Testis (tissue), 3 donors: ENCODE results near the gene HSPB7. TPM values are rescaled to one million over a fixed set of nuclear protein-coding genes. Genes with fewer than 3 reads are reported as not detected.
"Not testable (repeated sequence)": the region's sequence is repeated elsewhere in the genome, so short reads cannot be mapped to it uniquely, and the experiment has no call there.

Experiments
- DNase-seq: peaks from one replicate; pipeline ENCODE4 v3.0.0-alpha.2; 2019
- H3K27ac ChIP-seq, 2 donors: fragments of 200-600 bp; sonication (generic); one replicate each; pipeline ENCODE4 v1.5.1; 2019
- H3K27me3 ChIP-seq: fragments of 200-600 bp; sonication (generic); one replicate; pipeline ENCODE4 v1.5.1; 2019
- H3K36me3 ChIP-seq: fragments of 200-600 bp; sonication (generic); one replicate; pipeline ENCODE4 v1.5.1; 2017; ENCODE audit warnings: low read depth; ENCODE audit errors: missing control alignments
- H3K4me1 ChIP-seq: fragments of 200-600 bp; sonication (generic); one replicate; pipeline ENCODE4 v1.5.1; 2019
- H3K4me3 ChIP-seq, 2 donors: fragments of 200-600 bp; sonication (generic); one replicate each; pipeline ENCODE4 v1.5.1; 2017 to 2019
- H3K9me3 ChIP-seq: fragments of 200-600 bp; sonication (generic); one replicate; pipeline ENCODE4 v1.5.1; 2017
- POLR2A ChIP-seq: fragments of 450-650 bp; IDR thresholded peaks from one replicate; pipeline ENCODE4 v1.6.1; 2017; ENCODE audit warnings: antibody characterized with exemption, mild to moderate bottlenecking, moderate library complexity
- WGBS, 2 donors: methylation state at CpG; one replicate each; pipeline ENCODE4 v1.1.5; 2018; 5-methylcytosine and 5-hydroxymethylcytosine counted together
- intact Hi-C: fragments of 100-400 bp; cut with DNase I; formaldehyde crosslinking; loops from one replicate; pipeline ENCODE4 v1.15.1; 2023; ENCODE audit warnings: low total_unique reads
- polyA plus RNA-seq: library from polyadenylated mRNA; stranded (reverse); fragments of 350-450 nt; fragmentation: Illumina TruSeq; extraction: RNeasy Lipid Tissue Mini Kit (QIAGEN cat#74804); gene quantifications from one replicate; pipeline ENCODE4 v1.2.3, GENCODE V29; 2014; ENCODE audit warnings: low read depth, low replicate concordance; ENCODE audit not compliant: insufficient read depth
- total RNA-seq, 2 donors: library from RNA; depleted of rRNA; stranded (reverse); fragments of >200 nt; gene quantifications; one replicate each; pipeline ENCODE4 v1.2.3, GENCODE V29; 2016
- TF ChIP-seq, protein P1 (sequence below), 3 experiments: fragments of 450-650 bp in 2 of 3; fragments of 200-600 bp in 1 of 3; sonication (generic) in 1 of 3; IDR thresholded peaks; one replicate each; pipeline ENCODE4 v1.5.1; 2016 to 2019; ENCODE audit warnings: antibody characterized with exemption in 3 of 3, mild to moderate bottlenecking in 2 of 3, moderate library complexity in 1 of 3

Gene HSPB7
- total and polyA plus RNA-seq, 3 donors from 2014 or later = 9.0 to 31.2 (median 11.7) TPM

DNA sequence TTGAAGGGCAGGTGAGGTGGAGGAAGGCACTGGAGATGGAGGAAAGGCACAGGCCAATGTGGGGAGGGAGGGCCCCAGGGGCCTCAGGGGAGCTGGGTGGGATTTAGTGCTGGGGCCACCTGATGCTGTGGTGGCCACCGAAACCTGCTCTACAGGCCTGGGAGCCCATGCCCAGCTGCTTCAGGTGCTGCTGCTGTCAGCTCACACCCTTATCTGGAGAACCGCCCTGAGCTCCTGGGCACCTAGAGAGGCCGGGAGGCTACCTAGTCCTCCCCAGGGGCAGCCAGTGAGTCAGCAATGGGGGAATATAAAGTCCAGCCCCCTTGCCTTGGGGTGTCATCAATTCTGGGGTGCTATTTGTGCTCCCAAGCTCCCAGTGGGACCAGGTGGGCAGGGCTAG lies 43.4 kb upstream of the HSPB7 start:
- H3K27ac ChIP-seq = no peak overlapping the region
- H3K4me1 ChIP-seq = peaks cover 6% of the 10 kb centered on the region
- no peaks in the 10 kb centered on the region for H3K27me3 ChIP-seq
- no peaks in the 10 kb centered on the region for H3K9me3 ChIP-seq
- no peak for DNase-seq
- H3K4me3 ChIP-seq = no peak overlapping the region
- intact Hi-C loops = no loop called here
- TF ChIP-seq, protein P1, sequence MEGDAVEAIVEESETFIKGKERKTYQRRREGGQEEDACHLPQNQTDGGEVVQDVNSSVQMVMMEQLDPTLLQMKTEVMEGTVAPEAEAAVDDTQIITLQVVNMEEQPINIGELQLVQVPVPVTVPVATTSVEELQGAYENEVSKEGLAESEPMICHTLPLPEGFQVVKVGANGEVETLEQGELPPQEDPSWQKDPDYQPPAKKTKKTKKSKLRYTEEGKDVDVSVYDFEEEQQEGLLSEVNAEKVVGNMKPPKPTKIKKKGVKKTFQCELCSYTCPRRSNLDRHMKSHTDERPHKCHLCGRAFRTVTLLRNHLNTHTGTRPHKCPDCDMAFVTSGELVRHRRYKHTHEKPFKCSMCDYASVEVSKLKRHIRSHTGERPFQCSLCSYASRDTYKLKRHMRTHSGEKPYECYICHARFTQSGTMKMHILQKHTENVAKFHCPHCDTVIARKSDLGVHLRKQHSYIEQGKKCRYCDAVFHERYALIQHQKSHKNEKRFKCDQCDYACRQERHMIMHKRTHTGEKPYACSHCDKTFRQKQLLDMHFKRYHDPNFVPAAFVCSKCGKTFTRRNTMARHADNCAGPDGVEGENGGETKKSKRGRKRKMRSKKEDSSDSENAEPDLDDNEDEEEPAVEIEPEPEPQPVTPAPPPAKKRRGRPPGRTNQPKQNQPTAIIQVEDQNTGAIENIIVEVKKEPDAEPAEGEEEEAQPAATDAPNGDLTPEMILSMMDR (IDR thresholded peaks at IDR 0.05) = no peak
- no peak for TF ChIP-seq POLR2A
- WGBS, 2 donors = 92 to 95% methylated on average over 2 to 3 of the region's 3 CpGs
- H3K36me3 ChIP-seq = no peaks in the 10 kb centered on the region

DNA sequence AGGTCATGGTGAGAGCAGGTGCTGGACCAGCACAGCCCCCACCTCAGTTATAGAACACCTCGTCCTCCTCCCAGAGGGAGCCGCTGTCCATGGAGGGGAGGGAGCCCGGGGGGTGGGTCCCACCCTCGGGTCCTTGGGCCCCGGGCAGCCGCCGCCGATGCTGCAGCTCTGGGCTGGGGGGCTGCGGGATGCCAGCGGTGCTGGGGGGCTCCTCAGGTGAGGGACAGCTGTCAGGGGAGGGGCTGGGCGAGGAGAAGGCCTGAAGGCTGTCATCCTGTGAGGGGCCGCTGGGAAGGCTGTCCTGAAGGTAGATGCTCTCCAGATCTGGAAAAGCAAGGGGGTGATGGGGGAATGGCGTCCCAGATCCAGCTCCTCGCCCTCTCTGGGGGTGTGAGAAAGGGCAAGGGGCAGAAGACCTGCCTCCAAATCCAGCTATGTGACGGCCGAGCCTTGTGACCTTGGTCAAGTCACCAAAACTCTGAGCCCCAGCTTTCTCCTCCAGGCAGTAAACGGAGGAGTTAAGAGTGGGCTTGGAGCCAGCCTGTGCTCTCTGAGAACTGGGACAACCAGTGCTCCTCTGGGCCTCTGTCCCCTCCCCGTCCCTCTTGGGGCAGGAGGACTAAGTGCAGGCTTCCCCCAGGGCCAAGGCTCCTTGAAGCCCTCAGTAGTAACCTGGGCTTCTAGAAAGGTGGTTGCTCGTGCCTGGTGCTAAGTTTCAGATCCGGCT lies 40.7 kb upstream of the HSPB7 start:
- H3K4me3 ChIP-seq, H3K36me3 ChIP-seq, H3K27ac ChIP-seq, intact Hi-C loops, H3K9me3 ChIP-seq, H3K27me3 ChIP-seq, DNase-seq, H3K4me1 ChIP-seq: not testable (repeated sequence)
- WGBS, 2 donors = 61 to 74% methylated on average over 6 to 16 of the region's 20 CpGs

DNA sequence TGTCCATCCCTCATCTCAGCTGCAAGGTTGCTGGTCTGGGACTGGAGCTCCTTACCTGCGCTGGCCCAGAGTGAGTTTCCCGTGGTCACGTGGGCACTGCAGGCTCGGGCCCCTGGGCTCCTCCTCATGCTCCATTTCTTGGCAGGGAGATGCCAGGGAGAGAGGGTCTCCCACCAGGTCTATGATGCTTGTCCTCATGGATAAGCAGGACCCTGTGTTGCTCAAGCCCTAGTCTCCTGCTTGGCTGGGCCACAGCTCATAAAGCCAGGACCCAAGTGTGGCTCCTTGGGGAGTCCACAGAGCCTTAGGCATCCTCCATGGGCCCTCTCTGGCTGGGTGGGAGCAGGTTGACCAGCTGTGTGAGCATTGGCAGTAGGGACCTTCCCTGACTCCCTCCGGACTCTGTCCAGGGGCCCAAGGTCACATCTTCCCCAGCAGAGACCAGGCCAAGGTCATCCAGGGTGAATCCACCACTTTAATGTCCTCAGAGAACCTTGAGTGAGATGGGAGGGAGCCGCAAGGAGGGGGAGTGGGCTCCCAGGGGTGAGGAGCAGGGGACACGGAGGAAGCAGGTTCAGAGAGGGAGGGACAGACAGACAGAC lies 39.6 kb upstream of the HSPB7 start:
- not testable (repeated sequence) for H3K27me3 ChIP-seq, H3K4me1 ChIP-seq, H3K4me3 ChIP-seq, H3K9me3 ChIP-seq, H3K36me3 ChIP-seq, DNase-seq, H3K27ac ChIP-seq
- WGBS, 2 donors = 62 to 78% methylated on average over 6 to 7 of the region's 7 CpGs
- intact Hi-C loops = loop anchor here (1.0 kb wide), 1 partner anchor 24 kb away; no protein-coding TSS in a partner anchor

DNA sequence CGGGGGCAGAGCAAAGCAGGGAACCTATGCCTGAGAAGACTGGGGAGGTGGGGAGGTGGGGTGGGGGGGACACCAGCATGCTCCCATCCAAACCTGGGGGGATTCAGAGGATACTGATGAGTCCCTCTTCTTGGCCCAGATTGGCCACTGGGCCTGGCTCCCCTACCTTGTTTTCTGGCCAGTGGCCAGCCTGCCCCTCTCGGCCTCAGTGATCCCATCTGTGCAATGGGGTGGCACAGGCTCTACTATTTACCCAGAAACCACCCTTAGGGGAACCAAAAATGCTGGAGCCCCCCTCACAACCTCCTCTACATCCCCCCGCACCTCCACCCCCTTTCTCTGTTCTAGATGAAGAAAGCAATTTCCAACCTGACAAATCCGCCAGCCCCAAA lies 38.7 kb upstream of the HSPB7 start:
- H3K4me1 ChIP-seq, DNase-seq, H3K27ac ChIP-seq, intact Hi-C loops, H3K36me3 ChIP-seq, H3K27me3 ChIP-seq, H3K9me3 ChIP-seq, H3K4me3 ChIP-seq: not testable (repeated sequence)
- WGBS, 2 donors = 61 to 68% methylated on average over 3 of the region's 4 CpGs

DNA sequence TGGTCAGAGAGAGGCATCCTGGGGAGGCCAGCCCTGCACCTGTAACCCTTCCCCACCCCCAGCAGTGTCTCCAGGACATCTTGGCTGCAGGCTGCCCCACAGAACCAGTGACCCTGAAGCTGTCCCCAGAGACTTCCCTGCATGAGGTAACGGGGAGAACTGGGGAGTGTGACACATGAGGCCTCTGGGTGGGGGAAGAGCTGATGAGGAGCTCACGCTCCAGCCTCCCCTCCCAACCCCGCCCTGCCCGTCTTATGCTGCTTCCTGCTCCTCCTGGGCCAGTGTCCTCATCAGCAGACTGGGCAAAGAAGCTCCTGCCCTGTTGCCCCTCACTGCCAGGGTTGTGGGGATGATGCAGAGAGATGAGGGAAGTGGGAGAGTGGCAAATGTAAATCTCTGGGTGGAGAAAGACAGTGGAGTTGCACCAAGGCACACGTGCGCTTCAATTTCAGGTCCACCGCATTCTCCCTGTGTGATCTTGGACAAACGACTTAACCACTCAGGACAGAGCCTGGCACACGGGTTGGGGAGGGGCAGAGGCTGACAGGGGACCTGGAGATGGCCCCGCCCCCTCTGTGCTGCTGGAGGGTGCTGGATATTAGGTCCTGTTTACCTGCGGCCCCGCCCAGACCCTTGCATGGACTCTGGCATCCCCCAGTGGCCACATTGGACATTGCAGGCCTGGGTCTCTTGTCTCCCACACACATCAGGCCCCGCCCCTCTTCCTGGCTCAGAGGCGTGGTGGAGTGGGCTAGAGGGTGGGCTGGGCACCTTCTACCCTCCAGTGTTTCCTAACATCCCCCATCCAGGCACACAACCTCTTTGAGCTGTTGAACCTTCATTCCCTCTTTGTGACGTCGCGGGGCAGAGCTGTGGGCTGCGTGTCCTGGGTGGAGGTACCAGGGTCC lies 38.0 kb upstream of the HSPB7 start:
- Histone ChIP-seq H3K27ac (no peak overlapping the region), H3K27me3 (no peaks in the 10 kb centered on the region), H3K36me3 (no peaks in the 10 kb centered on the region), H3K9me3 (no peaks in the 10 kb centered on the region), H3K4me1 (peaks cover 6% of the 10 kb centered on the region), H3K4me3 (no peak overlapping the region)
- TF ChIP-seq POLR2A = no peak
- TF ChIP-seq, protein P1 (IDR thresholded peaks at IDR 0.05) = peak; percentile 85 to 95 (median 88)
- DNase-seq = peak; percentile 92
- WGBS, 2 donors = 37 to 47% methylated on average over 15 to 18 of the region's 18 CpGs
- intact Hi-C loops = no loop called here
